Heart right ventricle (tissue), 16 donors: Measurements from ENCODE around the gene L3MBTL4. TPM values are rescaled to one million over a fixed set of nuclear protein-coding genes. Genes with fewer than 3 reads are reported as not detected.
A peak's percentile ranks its signal among the peaks of the same experiment; 100 is the strongest.

Experiments used
- ATAC-seq, 8 donors: fragments of 200-7000 bp; cut with Tn5 transposase; one replicate each; pipeline ENCODE4 v1.9.1; 2020; ENCODE audit warnings: mild to moderate bottlenecking in 8 of 8, moderate library complexity in 8 of 8, moderate number of reproducible peaks in 1 of 8
- DNase-seq, 2 donors: peaks; one replicate each; pipeline ENCODE4 v3.0.0-alpha.2; 2020
- H3K27ac ChIP-seq, 10 donors: fragments of 200-600 bp; sonication (generic) in 2 of 10; one replicate each; pipeline versions ENCODE4 v1.5.0 to v1.8.0; 2020 to 2022; ENCODE audit warnings: mild to moderate bottlenecking in 3 of 10
- H3K27me3 ChIP-seq, 7 donors: fragments of 200-600 bp; one replicate each; pipeline ENCODE4 v1.8.0; 2021 to 2022; ENCODE audit warnings: mild to moderate bottlenecking in 2 of 7
- H3K36me3 ChIP-seq, 9 donors: fragments of 200-600 bp; sonication (generic) in 1 of 9; one replicate each; pipeline versions ENCODE4 v1.5.0 to v1.8.0; 2020 to 2022; ENCODE audit warnings: mild to moderate bottlenecking in 2 of 9
- H3K4me1 ChIP-seq, 9 donors: fragments of 200-600 bp; sonication (generic) in 1 of 9; one replicate each; pipeline versions ENCODE4 v1.5.0 to v1.8.0; 2020 to 2022; ENCODE audit warnings: mild to moderate bottlenecking in 4 of 9
- H3K4me3 ChIP-seq, 10 donors: fragments of 200-600 bp; sonication (generic) in 2 of 10; one replicate each; pipeline versions ENCODE4 v1.5.0 to v1.8.0; 2020 to 2022; ENCODE audit warnings: mild to moderate bottlenecking in 7 of 10, moderate library complexity in 2 of 10
- H3K9me3 ChIP-seq, 11 donors: fragments of 200-600 bp in 10 of 11; sonication (generic) in 2 of 11; one replicate each; pipeline versions ENCODE4 v1.5.0 to v1.8.0; 2013 to 2022; ENCODE audit warnings: mild to moderate bottlenecking in 2 of 11, control low read depth in 1 of 11, moderate library complexity in 1 of 11
- WGBS, 2 donors: extraction: QIAGEN DNeasy Blood & Tissue Kit; methylation state at CpG; one replicate each; pipeline ENCODE4 v1.1.7; 2013; ENCODE audit warnings: inconsistent platforms in 1 of 2; 5-methylcytosine and 5-hydroxymethylcytosine counted together
- intact Hi-C, 10 donors: fragments of 100-400 bp; cut with DNase I; formaldehyde crosslinking; loops; one replicate each; pipeline versions ENCODE4 v1.11.1 to v1.14.2; 2022
- polyA plus RNA-seq, 2 donors: library from polyadenylated mRNA; stranded (reverse); fragments of 200-250 nt; gene quantifications; one replicate each; pipeline ENCODE4 v1.2.3, GENCODE V29; 2013
- total RNA-seq, 10 donors: library from RNA; stranded (reverse); fragmentation: NEBNext Ultra II Directional in 3 of 10; extraction: Animal tissue kit (Norgen Biotek cat#: 25700) in 3 of 10; gene quantifications; one replicate each; pipeline versions ENCODE4 v1.2.1 to v1.2.4, GENCODE V29; 2021 to 2023
- TF ChIP-seq, protein P1 (sequence below), 9 donors: fragments of 200-600 bp; sonication (generic) in 2 of 9; IDR thresholded peaks; one replicate each; pipeline versions ENCODE4 v1.5.0 to v1.8.0; 2021 to 2022; ENCODE audit warnings: antibody characterized with exemption in 9 of 9, mild to moderate bottlenecking in 5 of 9, moderate library complexity in 1 of 9
- donor health status: Arrhythmogenic right ventricular cardiomyopathy.
- donor health status: ischemic (EF 13 %, LVEDD 7.1; RV severe dilation, severe dysfunction).
- donor health status: healthy with polysubstance abuse.
- donor health status: DM: no; HTN: yes; CAD: no.
- donor health status: DM: no; HTN: no; CAD: no.
- donor health status: ischemic (EF 25% LVEDD 6.9; RV normal size, moderate dysfunction).
- donor health status: ischemic (EF 25% LVEDD 5.7; RV mildly dilated, moderate dysfunction).
- donor health status: healthy.
- donor health status: DM: yes; HTN: yes; CAD: no.
- donor health status: Ischemic cardiomyopathy.
- donor health status: ischemic (EF 35%, LVEDD 5.7; RV mildly dilated, moderate dysfunction).
- donor health status: nonischemic (EF 11% LVEDD 7.7; RV severe dilation, severe dysfunction).
- donor health status: DM: yes; HTN: yes; CAD: no.
- donor health status: PGD.
- donor health status: ischemic (EF 29% LVEDD 5.4; RV normal size, mild dysfunction).
- donor health status: nonischemic (EF 23%, LVEDD 6.1; RV moderate dilation, normal function).

The L3MBTL4 gene
- total and polyA plus RNA-seq, 12 donors, result 0.54 to 3.2 (median 1.3) TPM

DNA sequence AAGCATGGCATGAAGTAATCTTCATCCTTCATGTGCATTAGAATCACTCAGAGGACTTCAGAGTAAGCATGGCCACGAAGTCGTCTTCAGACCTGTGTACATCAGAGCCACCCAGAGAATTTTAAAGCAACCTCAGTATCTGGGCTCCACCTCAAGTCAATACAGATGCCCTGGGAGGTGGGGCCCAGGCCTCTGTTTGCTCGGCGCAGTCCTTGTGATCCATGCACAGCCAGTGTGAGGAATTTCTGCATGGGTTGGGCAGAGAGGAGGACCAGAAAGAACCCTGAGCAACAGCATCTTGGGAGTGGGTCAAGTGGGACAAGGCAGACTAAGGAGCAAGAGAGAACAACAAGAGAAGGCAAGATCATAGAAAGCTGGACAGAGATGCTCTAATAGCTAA lies 299.0 kb downstream of the L3MBTL4 start:
- TF ChIP-seq, protein P1, sequence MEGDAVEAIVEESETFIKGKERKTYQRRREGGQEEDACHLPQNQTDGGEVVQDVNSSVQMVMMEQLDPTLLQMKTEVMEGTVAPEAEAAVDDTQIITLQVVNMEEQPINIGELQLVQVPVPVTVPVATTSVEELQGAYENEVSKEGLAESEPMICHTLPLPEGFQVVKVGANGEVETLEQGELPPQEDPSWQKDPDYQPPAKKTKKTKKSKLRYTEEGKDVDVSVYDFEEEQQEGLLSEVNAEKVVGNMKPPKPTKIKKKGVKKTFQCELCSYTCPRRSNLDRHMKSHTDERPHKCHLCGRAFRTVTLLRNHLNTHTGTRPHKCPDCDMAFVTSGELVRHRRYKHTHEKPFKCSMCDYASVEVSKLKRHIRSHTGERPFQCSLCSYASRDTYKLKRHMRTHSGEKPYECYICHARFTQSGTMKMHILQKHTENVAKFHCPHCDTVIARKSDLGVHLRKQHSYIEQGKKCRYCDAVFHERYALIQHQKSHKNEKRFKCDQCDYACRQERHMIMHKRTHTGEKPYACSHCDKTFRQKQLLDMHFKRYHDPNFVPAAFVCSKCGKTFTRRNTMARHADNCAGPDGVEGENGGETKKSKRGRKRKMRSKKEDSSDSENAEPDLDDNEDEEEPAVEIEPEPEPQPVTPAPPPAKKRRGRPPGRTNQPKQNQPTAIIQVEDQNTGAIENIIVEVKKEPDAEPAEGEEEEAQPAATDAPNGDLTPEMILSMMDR (IDR thresholded peaks at IDR 0.05), result no peak
- 92 to 94% methylated on average over 4 of the region's 4 CpGs for WGBS, 2 donors
- DNase-seq (no peak), ATAC-seq (no peak)
- H3K9me3 ChIP-seq, result no peaks in the 10 kb centered on the region
- H3K27ac ChIP-seq, result no peak overlapping the region
- intact Hi-C loops, result loop anchor here in 3 of 10 donors (5.0 to 10.0 kb wide), 3 partner anchors 51 to 61 kb away; no protein-coding TSS in a partner anchor
- no peaks in the 10 kb centered on the region for H3K36me3 ChIP-seq
- H3K4me3 ChIP-seq, result no peak overlapping the region
- H3K4me1 ChIP-seq, result peaks cover 0 to 26% (median 9%) of the 10 kb centered on the region in 9 donors
- H3K27me3 ChIP-seq, result no peaks in the 10 kb centered on the region

DNA sequence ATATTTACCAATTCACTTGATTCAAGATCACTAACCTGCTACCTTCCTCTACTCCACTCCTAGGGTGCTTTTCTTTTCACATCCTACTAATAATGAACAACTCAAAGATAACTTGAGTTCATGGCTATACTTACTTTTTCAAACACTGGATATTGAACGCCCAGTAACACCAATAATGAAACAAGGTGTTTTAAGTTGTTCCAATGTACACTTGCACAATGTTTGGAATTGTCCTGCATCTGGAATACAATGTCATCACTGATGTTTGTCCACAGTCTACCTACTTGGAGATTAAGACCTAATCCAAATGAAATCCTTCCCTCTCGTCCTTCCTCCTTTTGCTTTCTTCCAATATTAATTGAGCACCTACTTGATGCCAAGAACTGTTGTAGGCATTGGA lies 301.1 kb downstream of the L3MBTL4 start:
- Histone ChIP-seq H3K27ac (no peak overlapping the region), H3K36me3 (no peaks in the 10 kb centered on the region), H3K27me3 (no peaks in the 10 kb centered on the region), H3K9me3 (no peaks in the 10 kb centered on the region), H3K4me1 (peaks cover 0 to 6% (median 0%) of the 10 kb centered on the region in 9 donors), H3K4me3 (no peak overlapping the region)
- intact Hi-C loops, result loop anchor here in 2 of 10 donors (10.0 kb wide), 2 partner anchors 49 to 59 kb away; no protein-coding TSS in a partner anchor
- WGBS, 2 donors, result 90 to 94% methylated on average over 2 of the region's 2 CpGs
- no peak for DNase-seq
- no peak for ATAC-seq
- TF ChIP-seq, protein P1 (IDR thresholded peaks at IDR 0.05), result no peak

DNA sequence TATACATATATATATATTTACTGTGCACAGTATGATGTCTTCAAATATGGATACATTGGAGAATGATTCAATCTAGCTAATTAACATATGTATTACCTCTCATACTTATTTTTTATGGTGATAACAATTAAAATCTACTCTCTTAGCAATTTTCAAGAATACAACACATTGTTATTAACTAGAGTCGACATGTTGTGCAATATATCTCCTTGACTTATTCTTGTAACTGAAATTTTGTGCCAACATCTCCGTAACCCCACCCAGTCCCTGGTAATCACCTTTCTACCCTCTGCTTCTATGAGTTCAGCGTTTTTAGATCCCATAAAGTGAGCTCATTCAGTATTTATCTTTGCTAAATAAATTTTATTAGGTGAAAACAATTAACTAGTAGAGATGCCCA lies 303.0 kb downstream of the L3MBTL4 start:
- Histone ChIP-seq H3K4me1 (no peaks in the 10 kb centered on the region), H3K4me3 (no peak overlapping the region), H3K27ac (no peak overlapping the region), H3K9me3 (no peaks in the 10 kb centered on the region), H3K36me3 (no peaks in the 10 kb centered on the region), H3K27me3 (no peaks in the 10 kb centered on the region)
- WGBS, 2 donors, result 80 to 89% methylated on average over 3 of the region's 3 CpGs
- TF ChIP-seq, protein P1 (IDR thresholded peaks at IDR 0.05), result no peak
- DNase-seq (no peak), ATAC-seq (no peak)
- intact Hi-C loops, result loop anchor here in 2 of 10 donors (10.0 kb wide), 2 partner anchors 47 to 57 kb away; no protein-coding TSS in a partner anchor

DNA sequence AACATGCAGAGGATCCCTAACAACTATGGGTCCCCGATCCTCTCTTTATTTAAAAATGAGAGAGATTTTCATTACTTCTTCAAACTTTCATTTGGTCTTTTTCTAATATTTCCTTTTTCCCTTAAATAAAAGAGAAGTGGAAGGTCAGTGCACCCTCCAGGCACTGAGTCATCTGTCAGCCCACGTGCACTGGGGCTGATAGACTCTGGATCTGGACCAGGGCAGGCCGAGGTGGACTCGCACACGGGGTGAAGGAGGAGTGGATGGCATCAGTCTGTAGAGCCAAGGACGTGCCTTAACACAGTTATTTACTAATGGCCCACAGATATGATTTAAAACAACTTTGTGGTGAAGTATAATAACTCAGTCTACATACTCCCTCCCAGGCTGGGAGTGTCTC lies 305.0 kb downstream of the L3MBTL4 start:
- intact Hi-C loops, result loop anchor here in 2 of 10 donors (10.0 kb wide), 2 partner anchors 45 to 55 kb away; no protein-coding TSS in a partner anchor
- ATAC-seq (peak in 3 of 8 donors; percentile 55 to 74 (median 59)), DNase-seq (no peak)
- Histone ChIP-seq H3K9me3 (no peaks in the 10 kb centered on the region), H3K27me3 (no peaks in the 10 kb centered on the region), H3K4me1 (peaks cover 0 to 4% (median 0%) of the 10 kb centered on the region in 9 donors), H3K27ac (no peak overlapping the region), H3K36me3 (no peaks in the 10 kb centered on the region), H3K4me3 (no peak overlapping the region)
- WGBS, 2 donors, result 52 to 66% methylated on average over 6 of the region's 6 CpGs
- TF ChIP-seq, protein P1 (IDR thresholded peaks at IDR 0.05), result no peak
